ENCODE data around the gene TMEM9.

Gene TMEM9

GRCh38 chr1:201156819-201157218, 2.5 kb upstream of the TMEM9 start:
- Mint-ChIP-seq H3K27ac (peak overlapping the region in 1 of 3 experiments; percentile 34), H3K27me3 (ENCODE audit: low read depth) (peaks cover 3% of the 10 kb centered on the region), H3K9me3 (no peaks in the 10 kb centered on the region), H3K36me3 (ENCODE audit: low read depth) (peaks cover 9% of the 10 kb centered on the region), H3K4me1 (peaks cover 45% of the 10 kb centered on the region), H3K4me3 (peak overlapping the region in 1 of 3 experiments; percentile 44)
- no peak for TF ChIP-seq CTCF (IDR thresholded peaks at IDR 0.05; ENCODE audit: unreplicated experiment in 3 of 3)

DNA sequence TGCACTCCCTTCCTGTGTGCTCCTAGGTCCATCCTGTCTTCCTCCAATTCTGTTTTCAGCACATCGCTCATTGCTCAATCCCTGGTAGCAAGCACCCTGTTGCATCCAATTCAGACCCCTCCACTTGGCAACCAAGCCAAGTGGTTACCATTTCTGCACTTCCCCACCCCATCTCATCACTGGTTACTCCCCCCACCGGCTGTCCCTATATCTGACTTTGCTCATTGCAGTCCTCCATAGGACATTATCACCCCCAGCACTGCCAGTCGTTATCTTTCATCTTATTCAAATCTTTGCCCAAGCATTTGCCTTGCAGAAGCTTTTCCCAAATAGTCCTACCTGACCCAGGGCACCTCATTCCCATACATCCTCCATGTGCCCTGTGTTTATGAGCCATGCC, 2.1 kb upstream of the TMEM9 start:
- Mint-ChIP-seq H3K9me3 (no peaks in the 10 kb centered on the region), H3K27ac (peak overlapping the region in 2 of 3 experiments; percentile 34 to 45), H3K4me3 (peak overlapping the region in 2 of 3 experiments; percentile 44 to 63), H3K4me1 (peaks cover 45% of the 10 kb centered on the region), H3K36me3 (ENCODE audit: low read depth) (peaks cover 14% of the 10 kb centered on the region), H3K27me3 (ENCODE audit: low read depth) (peaks cover 3% of the 10 kb centered on the region)
- no peak for TF ChIP-seq CTCF (IDR thresholded peaks at IDR 0.05; ENCODE audit: unreplicated experiment in 3 of 3)

DNA sequence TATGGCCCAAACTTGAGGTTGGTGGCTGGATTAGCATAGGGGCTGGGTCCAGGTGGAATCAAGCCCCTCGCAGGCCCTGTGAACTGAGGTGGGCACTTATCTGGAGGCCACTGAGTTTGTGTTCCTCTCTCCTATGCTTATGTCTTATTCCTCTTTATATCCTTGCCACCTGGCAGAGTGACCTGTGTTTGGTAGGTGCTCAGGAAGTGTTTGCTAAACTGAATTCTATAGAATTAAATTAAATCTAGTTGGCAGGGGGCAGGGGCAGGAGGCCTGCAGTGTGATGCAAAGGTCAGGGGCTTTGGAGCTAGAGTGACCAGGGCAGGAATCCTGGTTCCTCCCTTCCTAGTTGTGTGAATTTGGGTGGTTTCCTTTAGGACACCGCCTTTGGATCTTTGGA, 1.1 kb upstream of the TMEM9 start:
- H3K27ac Mint-ChIP-seq: no peak overlapping the region
- TF ChIP-seq CTCF (IDR thresholded peaks at IDR 0.05; ENCODE audit: unreplicated experiment in 3 of 3): no peak
- peaks cover 39% of the 10 kb centered on the region for H3K4me1 Mint-ChIP-seq
- H3K27me3 Mint-ChIP-seq (ENCODE audit: low read depth): peaks cover 3% of the 10 kb centered on the region
- H3K9me3 Mint-ChIP-seq: no peaks in the 10 kb centered on the region
- peak overlapping the region in 1 of 3 experiments; percentile 19 for H3K4me3 Mint-ChIP-seq
- H3K36me3 Mint-ChIP-seq (ENCODE audit: low read depth): peaks cover 21% of the 10 kb centered on the region

- Mint-ChIP-seq H3K9me3 (no peaks in the 10 kb centered on the region), H3K4me1 (peaks cover 43% of the 10 kb centered on the region), H3K27me3 (ENCODE audit: low read depth) (peaks cover 3% of the 10 kb centered on the region), H3K36me3 (ENCODE audit: low read depth) (peaks cover 32% of the 10 kb centered on the region), H3K4me3 (peak overlapping the region; percentile 88 to 93 (median 88)), H3K27ac (peak overlapping the region; percentile 90 to 98 (median 95))
- no peak for TF ChIP-seq CTCF (IDR thresholded peaks at IDR 0.05; ENCODE audit: unreplicated experiment in 3 of 3)
These were observed 543 bp downstream of the TMEM9 start for GRCh38 chr1:201153474-201154388.

DNA sequence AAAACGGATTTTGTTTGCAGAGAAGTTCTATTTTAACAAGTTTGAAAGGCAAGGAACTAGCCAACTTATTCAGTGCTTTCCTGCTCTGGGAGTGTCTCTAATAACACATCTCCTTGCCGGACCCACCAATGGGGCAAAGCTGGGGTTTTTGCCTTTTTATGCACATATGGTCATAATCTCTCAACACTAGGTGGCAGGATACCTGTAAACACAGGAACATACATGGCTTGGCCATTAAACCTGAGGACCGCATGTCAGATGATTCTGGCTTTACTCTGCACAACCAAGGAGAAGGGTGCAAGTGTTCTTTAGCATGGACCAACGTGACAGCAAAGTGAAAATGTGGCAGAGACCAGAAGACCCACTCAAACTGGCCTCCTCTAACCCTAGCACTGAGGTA, 4.9 kb downstream of the TMEM9 start:
- no peak overlapping the region for H3K27ac Mint-ChIP-seq
- peak overlapping the region in 2 of 3 experiments; percentile 28 to 67 for H3K4me3 Mint-ChIP-seq

More for the DNA sequence above, 4.9 kb downstream of the TMEM9 start:
- Mint-ChIP-seq H3K4me1 (peaks cover 22% of the 10 kb centered on the region), H3K9me3 (no peaks in the 10 kb centered on the region), H3K36me3 (ENCODE audit: low read depth) (peaks cover 69% of the 10 kb centered on the region), H3K27me3 (ENCODE audit: low read depth) (no peaks in the 10 kb centered on the region)
- TF ChIP-seq CTCF (IDR thresholded peaks at IDR 0.05; ENCODE audit: unreplicated experiment in 3 of 3): peak; percentile 40 to 58 (median 42)
